ENCODE data around the gene NRP2.
A peak's percentile ranks its signal among the peaks of the same experiment; 100 is the strongest.

Gene NRP2

GRCh38 chr2:205734436-205735037 lies 52.2 kb downstream of the NRP2 start:
- DNase-seq, result peak; percentile 37

- no peak for DNase-seq
These were observed 56.0 kb downstream of the NRP2 start for GRCh38 chr2:205738117-205738968.

GRCh38 chr2:205739620-205740019 lies 57.3 kb downstream of the NRP2 start:
- no peak for DNase-seq

DNA sequence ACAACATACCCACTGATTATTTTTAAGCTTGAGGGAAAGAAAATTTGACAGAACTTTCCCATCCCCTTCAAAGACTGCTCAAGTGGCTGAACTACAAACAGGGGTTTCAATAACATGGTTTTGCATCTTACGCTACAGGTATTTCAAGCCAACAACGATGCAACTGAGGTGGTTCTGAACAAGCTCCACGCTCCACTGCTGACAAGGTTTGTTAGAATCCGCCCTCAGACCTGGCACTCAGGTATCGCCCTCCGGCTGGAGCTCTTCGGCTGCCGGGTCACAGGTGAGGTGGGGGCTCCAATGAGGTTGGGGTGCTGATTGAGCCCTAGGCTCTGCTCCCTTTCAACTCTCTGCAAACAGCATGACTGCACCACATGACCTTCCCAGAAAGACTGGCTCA lies 58.1 kb downstream of the NRP2 start:
- DNase-seq, result no peak

DNA sequence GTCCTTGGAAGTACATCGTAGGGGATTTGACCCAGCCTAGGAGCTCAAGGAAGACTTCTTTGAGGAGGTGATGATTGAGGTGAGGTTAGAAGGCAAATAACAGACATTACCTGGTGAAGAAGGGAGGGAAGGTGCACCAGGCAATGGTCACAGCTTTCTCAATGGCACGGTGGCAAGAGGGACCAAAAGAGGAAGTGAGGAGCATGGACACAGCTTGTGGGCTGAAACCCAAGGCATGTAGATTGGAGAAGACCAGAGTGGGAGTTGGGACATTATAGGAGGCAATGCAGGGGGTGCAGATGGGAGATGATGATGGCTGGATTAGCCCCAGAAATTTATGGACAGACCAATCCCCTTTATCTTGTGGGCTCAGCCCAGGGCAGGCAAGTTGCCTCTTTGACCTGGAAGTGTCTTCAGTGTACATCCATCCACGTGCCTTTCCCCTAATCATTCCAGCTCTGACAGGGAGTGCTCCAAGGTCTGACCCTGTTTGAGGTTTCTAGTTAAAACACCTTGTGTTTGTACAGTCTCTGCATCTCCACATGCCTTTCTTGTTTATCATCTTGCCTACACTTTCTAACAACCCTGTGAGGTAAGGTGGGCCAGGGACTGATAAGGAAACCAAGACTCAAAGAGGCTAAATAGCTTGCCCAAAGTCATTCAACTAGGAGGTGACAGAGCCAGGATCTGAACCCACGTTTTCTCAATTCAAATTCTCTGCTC lies 59.1 kb downstream of the NRP2 start:
- no peak for DNase-seq

DNA sequence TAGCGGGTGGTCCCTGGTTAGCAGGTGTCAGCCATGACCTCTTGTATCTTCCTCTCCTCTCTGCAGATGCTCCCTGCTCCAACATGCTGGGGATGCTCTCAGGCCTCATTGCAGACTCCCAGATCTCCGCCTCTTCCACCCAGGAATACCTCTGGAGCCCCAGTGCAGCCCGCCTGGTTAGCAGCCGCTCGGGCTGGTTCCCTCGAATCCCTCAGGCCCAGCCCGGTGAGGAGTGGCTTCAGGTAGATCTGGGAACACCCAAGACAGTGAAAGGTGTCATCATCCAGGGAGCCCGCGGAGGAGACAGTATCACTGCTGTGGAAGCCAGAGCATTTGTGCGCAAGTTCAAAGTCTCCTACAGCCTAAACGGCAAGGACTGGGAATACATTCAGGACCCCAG lies 60.8 kb downstream of the NRP2 start:
- no peak for DNase-seq

GRCh38 chr2:205744074-205744591 lies 61.8 kb downstream of the NRP2 start:
- DNase-seq, result no peak

- DNase-seq, result no peak
These were observed 63.5 kb downstream of the NRP2 start for GRCh38 chr2:205745661-205746419.

GRCh38 chr2:205746420-205746785 lies 64.1 kb downstream of the NRP2 start:
- no peak for DNase-seq

GRCh38 chr2:205747829-205748386 lies 65.6 kb downstream of the NRP2 start:
- no peak for DNase-seq

DNA sequence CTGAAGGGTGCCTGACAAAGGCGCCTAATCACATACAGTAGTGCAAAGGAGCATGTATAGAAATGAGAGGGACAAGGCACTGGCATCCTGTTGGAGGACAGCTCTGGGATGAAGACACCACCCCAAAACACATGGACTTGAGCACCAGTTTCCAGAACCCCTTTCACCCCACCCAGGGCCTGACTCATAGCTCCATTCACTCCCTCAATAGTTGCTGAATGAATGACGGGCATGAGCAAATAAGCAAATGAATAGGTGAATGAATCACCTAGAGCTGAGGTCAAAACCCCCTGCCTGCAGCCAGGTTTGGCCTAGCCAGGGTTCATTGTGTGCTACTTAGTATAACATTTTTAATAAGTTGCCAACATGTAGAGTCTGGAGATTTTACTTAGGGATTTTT lies 66.3 kb downstream of the NRP2 start:
- no peak for DNase-seq

- DNase-seq, result no peak
These were observed 66.8 kb downstream of the NRP2 start for GRCh38 chr2:205749078-205749477.

- no peak for DNase-seq
These were observed 68.5 kb downstream of the NRP2 start for GRCh38 chr2:205750797-205751196.

GRCh38 chr2:205751569-205752031 lies 69.3 kb downstream of the NRP2 start:
- DNase-seq, result no peak

- no peak for DNase-seq
These were observed 70.1 kb downstream of the NRP2 start for GRCh38 chr2:205752296-205752820.

DNA sequence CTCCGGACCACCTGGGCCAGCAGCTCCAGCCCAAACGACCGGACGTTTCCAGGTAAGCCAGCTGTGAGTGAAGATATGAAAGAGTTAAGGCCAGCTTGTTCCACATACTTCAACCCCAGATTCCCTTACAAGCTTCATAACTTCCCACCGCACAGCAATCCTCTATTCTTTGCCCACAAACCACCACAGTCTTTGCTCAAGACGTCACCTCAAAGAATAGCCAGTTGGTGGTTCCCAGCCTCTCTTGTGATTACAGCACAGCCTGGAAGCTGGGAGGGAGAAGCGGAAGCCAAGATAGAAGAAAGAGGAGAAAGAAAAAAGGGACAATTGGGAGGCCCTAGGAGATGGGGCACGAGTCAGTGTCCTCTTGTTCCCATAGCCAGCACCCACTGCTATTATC lies 70.6 kb downstream of the NRP2 start:
- DNase-seq, result no peak

GRCh38 chr2:205754285-205754923 lies 72.1 kb downstream of the NRP2 start:
- no peak for DNase-seq

DNA sequence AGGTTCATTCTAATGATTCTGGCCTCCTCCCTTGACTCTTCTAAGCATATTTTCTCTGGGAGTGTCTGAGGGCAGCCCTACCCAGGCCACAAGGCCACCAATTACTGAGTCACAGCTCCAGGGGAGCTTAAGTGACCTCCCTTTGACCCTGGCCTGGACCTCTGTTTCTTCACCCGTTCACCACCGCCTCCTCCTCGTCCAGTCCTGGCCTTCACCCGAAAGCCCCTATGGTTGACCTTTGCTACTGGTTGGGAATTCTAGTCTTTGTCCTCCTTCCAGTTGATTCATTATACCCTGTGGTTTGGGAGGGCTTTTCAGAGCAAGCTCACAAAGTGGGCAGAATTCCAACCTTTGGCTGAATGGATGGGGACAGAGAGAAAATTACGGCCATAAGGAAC lies 72.6 kb downstream of the NRP2 start:
- no peak for DNase-seq

DNA sequence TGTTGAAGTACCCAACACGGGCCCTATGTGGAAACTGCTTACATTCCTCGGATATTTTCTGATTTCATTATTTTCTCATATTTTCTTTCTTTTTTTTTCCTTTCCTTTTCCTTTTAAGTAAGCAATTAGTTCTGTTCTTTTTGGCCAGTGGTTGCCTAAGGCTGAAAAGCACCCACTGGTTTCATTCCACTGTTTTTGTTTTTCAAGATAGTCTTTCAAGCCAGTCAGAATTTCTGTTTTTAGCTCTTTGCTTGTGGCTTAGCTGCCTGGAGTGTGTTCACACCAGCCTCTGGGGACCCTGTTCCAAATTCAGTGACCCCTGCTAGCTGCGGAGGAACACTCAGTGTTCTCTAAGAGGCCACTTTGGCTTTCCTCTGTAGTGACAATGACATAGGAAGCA lies 73.6 kb downstream of the NRP2 start:
- DNase-seq, result no peak

- no peak for DNase-seq
These were observed 75.0 kb downstream of the NRP2 start for GRCh38 chr2:205757271-205757670.

- DNase-seq, result no peak
These were observed 75.8 kb downstream of the NRP2 start for GRCh38 chr2:205758051-205758450.

- no peak for DNase-seq
These were observed 76.2 kb downstream of the NRP2 start for GRCh38 chr2:205758500-205758899.
